Memory B cell (primary cell): ENCODE results near the gene CHCHD6.
A peak's percentile ranks its signal among the peaks of the same experiment; 100 is the strongest.
"Not testable (repeated sequence)": the region's sequence is repeated elsewhere in the genome, so short reads cannot be mapped to it uniquely, and the experiment has no call there.

Experiments
- ATAC-seq: fragments of 150-1000 bp; cut with Tn5 transposase; 2 replicates; pipeline ENCODE4 v1.10.0; 2021; ENCODE audit warnings: low read depth, mild to moderate bottlenecking, moderate library complexity
- DNase-seq, 2 donors: peaks; one replicate each; pipeline ENCODE4 v3.0.0; 2022; ENCODE audit warnings: low spot score in 2 of 2
- H3K27ac Mint-ChIP-seq: one replicate; pipeline ENCODE4 v1.8.0; 2022; ENCODE audit warnings: mild to moderate bottlenecking, moderate library complexity, mixed read lengths
- H3K27me3 Mint-ChIP-seq: one replicate; pipeline ENCODE4 v1.8.0; 2022; ENCODE audit warnings: mixed read lengths
- H3K36me3 Mint-ChIP-seq: one replicate; pipeline ENCODE4 v1.8.0; 2022; ENCODE audit warnings: mild to moderate bottlenecking, mixed read lengths
- H3K4me1 Mint-ChIP-seq: one replicate; pipeline ENCODE4 v1.8.0; 2022; ENCODE audit warnings: mixed read lengths
- H3K4me3 Mint-ChIP-seq: one replicate; pipeline ENCODE4 v1.8.0; 2022; ENCODE audit warnings: mild to moderate bottlenecking, moderate library complexity, mixed read lengths
- H3K9me3 Mint-ChIP-seq: one replicate; pipeline ENCODE4 v1.8.0; 2022; ENCODE audit warnings: mixed read lengths

The CHCHD6 gene

DNA sequence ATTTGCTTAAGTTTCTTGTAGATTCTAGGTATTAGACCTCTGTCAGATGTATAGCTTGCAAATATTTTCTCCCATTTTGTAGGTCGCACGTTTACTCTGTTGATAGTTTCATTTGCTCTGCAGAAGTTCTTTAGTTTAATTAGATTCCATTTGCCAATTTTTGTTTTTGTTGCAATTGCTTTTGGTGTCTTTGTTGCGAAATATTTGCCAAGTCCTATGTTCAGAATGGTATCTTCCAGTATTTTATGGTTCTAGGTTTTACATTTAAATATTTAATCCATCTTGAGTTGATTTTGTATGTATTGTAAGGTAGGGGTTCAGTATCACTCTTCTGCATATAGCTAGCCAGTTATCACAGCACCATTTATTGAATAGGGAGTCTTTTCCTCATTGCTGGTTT is 64.9 kb downstream of the CHCHD6 start:
- DNase-seq (no peak), ATAC-seq (no peak)
- Mint-ChIP-seq H3K4me3 (no peak overlapping the region), H3K27me3 (no peaks in the 10 kb centered on the region), H3K36me3 (peaks cover 44% of the 10 kb centered on the region), H3K4me1 (peaks cover 8% of the 10 kb centered on the region), H3K9me3 (peaks cover 22% of the 10 kb centered on the region), H3K27ac (no peak overlapping the region)

DNA sequence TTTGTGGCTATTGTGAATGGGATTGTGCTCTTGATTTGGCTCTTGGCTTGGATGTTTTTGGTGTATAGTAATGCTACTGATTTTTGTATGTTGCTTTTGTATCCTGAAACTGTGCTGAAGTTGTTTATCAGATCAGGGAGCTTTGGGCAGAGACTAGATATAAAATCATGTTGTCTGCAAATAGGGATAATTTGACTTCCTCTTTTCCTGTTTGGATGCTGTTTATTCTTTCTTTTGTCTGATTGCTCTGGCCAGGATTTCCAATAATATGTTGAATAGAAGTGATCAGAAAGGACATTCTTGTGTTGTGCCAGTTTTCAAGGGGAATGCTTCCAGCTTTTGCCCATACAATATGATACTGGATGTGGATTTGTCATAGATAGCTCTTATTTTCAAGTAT is 66.1 kb downstream of the CHCHD6 start:
- DNase-seq (no peak), ATAC-seq (no peak)
- Mint-ChIP-seq H3K36me3 (peaks cover 40% of the 10 kb centered on the region), H3K27ac (no peak overlapping the region), H3K4me1 (peaks cover 8% of the 10 kb centered on the region), H3K27me3 (no peaks in the 10 kb centered on the region), H3K9me3 (peaks cover 22% of the 10 kb centered on the region), H3K4me3 (no peak overlapping the region)

DNA sequence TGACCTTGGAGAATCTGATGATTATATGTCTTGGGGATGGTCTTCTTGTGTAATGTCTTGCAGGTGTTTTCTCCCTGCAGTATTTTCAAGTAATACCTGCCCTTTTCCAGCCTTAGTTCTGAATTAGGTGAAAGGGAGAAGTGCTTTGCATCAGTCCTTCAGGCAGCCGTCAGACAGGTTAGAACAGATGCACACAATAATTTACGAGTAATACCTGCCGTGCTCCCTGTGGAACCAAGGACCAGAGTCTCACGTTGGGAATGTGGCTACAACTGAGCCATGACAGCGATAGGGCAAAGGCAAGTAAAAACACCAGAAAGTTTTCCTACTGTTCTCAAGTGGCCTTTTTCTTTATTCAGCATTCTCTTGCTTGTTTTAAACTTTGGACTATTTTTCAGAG is 69.1 kb downstream of the CHCHD6 start:
- no peak for ATAC-seq
- peaks cover 21% of the 10 kb centered on the region for H3K4me1 Mint-ChIP-seq
- DNase-seq: no peak
- peaks cover 2% of the 10 kb centered on the region for H3K27me3 Mint-ChIP-seq
- H3K9me3 Mint-ChIP-seq: peaks cover 16% of the 10 kb centered on the region
- no peak overlapping the region for H3K27ac Mint-ChIP-seq
- H3K36me3 Mint-ChIP-seq: peaks cover 20% of the 10 kb centered on the region
- no peak overlapping the region for H3K4me3 Mint-ChIP-seq

DNA sequence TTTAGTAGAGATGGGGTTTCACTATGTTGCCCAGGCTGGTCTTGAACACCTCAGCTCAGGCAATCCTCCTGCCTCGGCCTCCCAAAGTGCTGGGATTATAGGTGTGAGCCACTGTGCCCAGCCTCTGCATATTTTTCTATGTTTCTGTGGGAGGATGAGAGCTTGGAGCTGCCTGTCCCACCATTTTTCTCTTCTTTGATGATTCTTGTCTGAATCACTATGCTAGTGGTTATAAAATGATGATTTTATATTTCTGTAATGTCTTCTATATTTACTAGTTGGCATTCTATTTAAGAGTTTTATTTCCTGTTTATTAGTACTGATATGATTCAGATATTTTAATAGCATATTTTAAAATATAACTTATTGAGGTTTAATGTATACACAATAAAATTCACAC is 69.7 kb downstream of the CHCHD6 start:
- H3K4me1 Mint-ChIP-seq: peaks cover 21% of the 10 kb centered on the region
- H3K4me3 Mint-ChIP-seq: no peak overlapping the region
- no peak overlapping the region for H3K27ac Mint-ChIP-seq

DNA sequence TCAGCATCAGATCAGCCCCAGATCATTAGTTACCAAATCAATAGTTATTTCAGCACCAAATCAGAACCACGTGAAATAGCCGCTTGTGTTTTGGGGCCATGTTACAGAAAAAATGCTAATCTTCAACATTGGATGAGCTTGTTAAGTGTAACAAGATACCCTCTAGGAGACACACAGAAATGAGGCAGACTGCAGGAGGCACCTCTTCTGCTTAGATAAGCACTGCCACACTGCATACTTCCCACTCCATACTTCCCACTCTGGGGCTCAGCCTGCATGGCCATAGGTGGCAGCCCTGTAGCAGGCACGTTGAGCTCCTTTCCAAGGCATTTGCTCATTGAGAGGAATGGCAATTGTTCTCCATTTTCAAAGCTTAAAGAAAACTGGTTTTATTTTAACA is 73.3 kb downstream of the CHCHD6 start:
- Mint-ChIP-seq H3K27me3 (peaks cover 2% of the 10 kb centered on the region), H3K9me3 (no peaks in the 10 kb centered on the region), H3K27ac (no peak overlapping the region), H3K4me1 (peaks cover 19% of the 10 kb centered on the region), H3K4me3 (no peak overlapping the region), H3K36me3 (peaks cover 20% of the 10 kb centered on the region)
- ATAC-seq (no peak), DNase-seq (no peak)

More for the DNA sequence above, 69.7 kb downstream of the CHCHD6 start:
- ATAC-seq (no peak), DNase-seq (no peak)
- H3K27me3 Mint-ChIP-seq: peaks cover 2% of the 10 kb centered on the region
- H3K36me3 Mint-ChIP-seq: peaks cover 19% of the 10 kb centered on the region
- H3K9me3 Mint-ChIP-seq: peaks cover 15% of the 10 kb centered on the region

DNA sequence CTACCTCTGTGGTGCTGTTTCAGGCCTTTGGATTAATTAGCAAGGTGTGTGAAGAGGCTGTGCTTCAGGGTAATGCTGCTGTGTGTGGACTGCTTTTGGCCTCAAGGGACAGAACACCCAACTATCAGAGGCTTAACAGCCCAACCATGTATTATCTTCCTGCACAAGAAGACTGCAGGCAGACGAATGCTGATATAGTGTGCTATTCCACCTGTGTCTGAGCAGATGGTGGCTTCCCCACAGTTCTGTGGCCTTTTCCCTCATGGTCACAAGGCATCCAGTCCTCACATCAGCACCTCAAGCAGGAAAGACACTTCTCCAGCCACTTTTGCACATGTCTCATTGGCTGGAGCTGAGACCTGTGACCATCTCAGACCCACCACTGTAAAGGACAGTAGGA is 76.6 kb downstream of the CHCHD6 start:
- ATAC-seq (no peak), DNase-seq (no peak)
- Mint-ChIP-seq H3K27ac (no peak overlapping the region), H3K36me3 (peaks cover 19% of the 10 kb centered on the region), H3K4me3 (no peak overlapping the region), H3K9me3 (no peaks in the 10 kb centered on the region), H3K4me1 (peaks cover 32% of the 10 kb centered on the region), H3K27me3 (peaks cover 2% of the 10 kb centered on the region)

DNA sequence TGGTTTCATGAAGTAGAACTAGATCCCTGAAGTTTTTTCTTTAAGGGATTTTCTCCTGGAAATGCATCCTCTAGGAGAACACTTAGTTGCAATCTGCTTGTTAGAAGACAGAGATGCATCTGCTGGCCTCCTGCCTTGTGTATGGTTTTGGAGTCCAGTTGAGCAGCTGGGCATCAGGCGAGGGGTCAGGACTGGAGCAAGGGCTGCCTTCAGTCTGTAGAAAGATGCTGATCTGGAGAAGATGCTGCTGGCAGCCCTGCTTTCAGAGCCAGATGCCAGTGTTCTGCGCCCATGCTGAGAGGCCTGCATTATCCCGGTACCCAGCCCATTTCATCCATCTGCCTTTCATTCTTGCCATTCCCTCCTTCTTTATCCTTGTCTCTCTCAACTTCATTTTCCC is 77.4 kb downstream of the CHCHD6 start:
- Mint-ChIP-seq H3K4me1 (peaks cover 27% of the 10 kb centered on the region), H3K36me3 (peaks cover 17% of the 10 kb centered on the region), H3K4me3 (no peak overlapping the region), H3K9me3 (no peaks in the 10 kb centered on the region), H3K27me3 (no peaks in the 10 kb centered on the region), H3K27ac (no peak overlapping the region)
- DNase-seq (no peak), ATAC-seq (no peak)

DNA sequence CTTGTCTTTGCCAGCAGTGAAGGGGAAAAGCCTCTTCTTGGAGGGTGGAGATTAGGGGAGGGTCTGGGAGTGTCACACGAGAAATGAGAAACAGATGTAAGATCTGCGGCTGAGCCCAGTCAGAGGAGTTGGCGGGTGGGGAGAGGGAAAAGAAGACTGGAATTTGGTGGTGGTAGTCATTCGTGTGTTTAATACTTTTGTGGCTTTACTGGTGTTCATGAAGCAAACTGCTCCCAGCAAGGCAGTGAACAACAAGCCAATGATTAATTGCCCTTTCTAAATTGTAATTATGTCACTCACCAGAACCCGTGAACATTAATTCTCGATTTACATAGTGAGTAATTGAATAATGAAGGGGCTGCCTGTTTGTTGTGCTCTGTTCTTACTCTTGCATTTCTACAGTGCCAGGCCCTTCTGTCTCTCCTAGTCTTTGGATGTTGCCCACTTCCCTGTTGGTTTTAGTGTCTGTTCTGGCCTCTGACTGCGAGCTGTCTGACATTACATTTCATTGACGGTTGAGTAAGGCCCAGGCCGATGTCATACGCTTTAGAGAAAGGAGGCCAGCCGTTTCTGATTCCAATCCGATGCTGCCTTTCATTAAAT is 78.0 kb downstream of the CHCHD6 start:
- no peaks in the 10 kb centered on the region for H3K9me3 Mint-ChIP-seq
- DNase-seq: no peak
- H3K36me3 Mint-ChIP-seq: peaks cover 16% of the 10 kb centered on the region
- H3K4me3 Mint-ChIP-seq: no peak overlapping the region
- no peaks in the 10 kb centered on the region for H3K27me3 Mint-ChIP-seq
- H3K4me1 Mint-ChIP-seq: peaks cover 24% of the 10 kb centered on the region
- ATAC-seq: no peak
- peak overlapping the region; percentile 28 for H3K27ac Mint-ChIP-seq

DNA sequence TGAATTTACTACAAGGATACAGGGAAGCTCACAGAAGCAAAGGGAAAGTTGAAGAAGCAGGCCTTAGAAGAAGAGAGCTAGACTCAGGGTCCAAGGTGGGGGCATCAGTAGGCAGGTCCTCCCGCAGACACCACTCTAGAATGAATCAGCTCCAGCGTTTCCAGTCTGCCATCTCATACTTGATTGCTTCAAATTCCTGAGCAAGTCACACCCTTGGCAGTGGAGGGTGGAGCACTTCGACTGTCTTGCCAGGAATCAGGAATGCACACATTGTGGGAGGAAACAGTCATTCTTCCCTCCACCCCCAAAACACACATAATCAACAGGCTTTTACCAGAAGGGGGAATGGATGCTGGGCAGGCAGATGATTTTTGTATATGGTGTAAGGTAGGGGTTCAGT is 78.5 kb downstream of the CHCHD6 start:
- DNase-seq (no peak), ATAC-seq (no peak)
- no peak overlapping the region for H3K4me3 Mint-ChIP-seq
- H3K36me3 Mint-ChIP-seq: peaks cover 16% of the 10 kb centered on the region
- peak overlapping the region; percentile 28 for H3K27ac Mint-ChIP-seq
- peaks cover 18% of the 10 kb centered on the region for H3K4me1 Mint-ChIP-seq
- H3K9me3 Mint-ChIP-seq: no peaks in the 10 kb centered on the region
- H3K27me3 Mint-ChIP-seq: no peaks in the 10 kb centered on the region

DNA sequence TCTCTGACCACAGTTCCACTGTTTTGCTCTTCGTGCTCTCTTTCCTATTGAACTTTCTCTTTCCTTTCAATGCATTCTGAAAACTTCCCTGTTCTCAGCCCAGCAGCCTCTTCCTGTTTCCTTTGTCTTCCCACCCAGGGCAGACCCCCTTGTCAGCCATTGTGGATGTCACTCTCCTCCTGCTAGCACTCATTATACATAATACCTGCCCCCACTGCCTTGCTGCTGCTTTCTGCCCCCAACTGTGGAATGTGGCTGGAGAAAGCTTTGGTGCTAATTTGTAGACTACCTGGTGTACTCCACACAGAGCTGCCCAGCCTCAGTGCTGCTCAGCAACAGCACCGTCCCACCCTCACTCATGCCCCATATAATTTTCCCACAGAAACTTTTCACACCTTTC is 80.2 kb downstream of the CHCHD6 start:
- no peak for DNase-seq
- Mint-ChIP-seq H3K27ac (no peak overlapping the region), H3K4me3 (no peak overlapping the region), H3K27me3 (no peaks in the 10 kb centered on the region), H3K36me3 (peaks cover 21% of the 10 kb centered on the region), H3K9me3 (peaks cover 2% of the 10 kb centered on the region), H3K4me1 (peaks cover 18% of the 10 kb centered on the region)
- ATAC-seq: no peak

DNA sequence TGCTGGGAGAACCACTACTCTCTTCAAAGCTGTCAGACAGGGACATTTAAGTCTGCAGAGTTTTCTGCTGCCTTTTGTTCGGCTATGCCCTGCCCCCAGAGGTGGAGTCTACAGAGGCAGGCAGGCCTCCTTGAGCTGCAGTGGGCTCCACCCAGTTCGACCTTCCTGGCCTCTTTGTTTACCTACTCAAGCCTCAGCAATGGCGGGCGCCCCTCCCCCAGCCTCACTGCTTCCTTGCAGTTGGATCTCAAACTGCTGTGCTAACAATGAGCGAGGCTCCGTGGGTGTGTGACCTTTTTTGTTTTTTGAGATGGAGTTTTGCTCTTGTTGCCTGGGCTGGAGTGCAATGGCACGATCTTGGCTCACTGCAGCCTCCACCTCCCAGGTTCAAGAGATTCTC is 87.3 kb downstream of the CHCHD6 start:
- not testable (repeated sequence) for H3K4me3 Mint-ChIP-seq, H3K27ac Mint-ChIP-seq, H3K4me1 Mint-ChIP-seq, DNase-seq, H3K27me3 Mint-ChIP-seq, ATAC-seq
- Mint-ChIP-seq H3K36me3 (peaks cover 33% of the 10 kb centered on the region), H3K9me3 (peaks cover 19% of the 10 kb centered on the region)

DNA sequence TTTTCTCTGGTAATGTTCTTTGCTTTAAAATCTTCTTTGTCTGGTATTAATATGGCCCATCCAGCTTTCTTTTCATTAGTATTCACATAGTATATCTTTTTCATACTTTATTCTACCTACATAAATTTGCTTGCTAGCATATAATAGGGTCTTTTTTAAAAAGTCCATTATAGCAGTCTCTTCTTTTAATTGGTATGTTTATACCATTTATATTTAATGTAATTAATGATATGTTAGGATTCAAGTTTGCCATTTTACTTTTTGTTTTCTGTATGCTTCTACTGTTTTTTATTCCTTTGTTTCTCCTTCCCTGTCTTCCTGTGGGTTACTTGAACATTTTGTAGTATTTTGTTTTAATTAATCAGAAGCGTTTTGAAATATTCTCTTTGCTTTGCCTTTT is 89.0 kb downstream of the CHCHD6 start:
- Mint-ChIP-seq H3K36me3 (peaks cover 37% of the 10 kb centered on the region), H3K4me3 (no peak overlapping the region), H3K27ac (no peak overlapping the region), H3K27me3 (no peaks in the 10 kb centered on the region), H3K4me1 (peaks cover 4% of the 10 kb centered on the region), H3K9me3 (peaks cover 19% of the 10 kb centered on the region)
- DNase-seq: no peak
- no peak for ATAC-seq

DNA sequence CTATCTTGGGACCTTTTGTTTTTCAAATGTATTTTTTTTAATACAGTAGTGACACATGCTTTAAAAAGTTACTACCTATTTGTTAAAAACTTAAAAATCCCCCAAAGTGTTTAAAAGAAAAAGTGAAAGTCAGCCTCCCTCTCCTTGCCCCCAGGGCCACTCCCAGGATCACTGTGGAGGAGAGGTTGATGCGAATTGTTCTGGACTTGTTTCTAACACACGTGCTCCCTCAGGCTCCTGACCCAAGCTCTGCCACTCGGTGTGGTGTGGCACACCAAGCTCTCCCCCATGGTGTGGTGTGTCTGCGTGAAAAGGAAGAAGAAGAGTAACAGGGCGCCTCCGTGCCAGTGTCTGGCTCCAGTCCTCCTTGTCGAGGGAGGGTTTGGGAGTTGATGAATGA is 93.5 kb downstream of the CHCHD6 start:
- Mint-ChIP-seq H3K36me3 (peaks cover 31% of the 10 kb centered on the region), H3K27me3 (no peaks in the 10 kb centered on the region), H3K27ac (no peak overlapping the region), H3K4me3 (no peak overlapping the region), H3K9me3 (peaks cover 9% of the 10 kb centered on the region), H3K4me1 (no peaks in the 10 kb centered on the region)
- DNase-seq (no peak), ATAC-seq (no peak)

DNA sequence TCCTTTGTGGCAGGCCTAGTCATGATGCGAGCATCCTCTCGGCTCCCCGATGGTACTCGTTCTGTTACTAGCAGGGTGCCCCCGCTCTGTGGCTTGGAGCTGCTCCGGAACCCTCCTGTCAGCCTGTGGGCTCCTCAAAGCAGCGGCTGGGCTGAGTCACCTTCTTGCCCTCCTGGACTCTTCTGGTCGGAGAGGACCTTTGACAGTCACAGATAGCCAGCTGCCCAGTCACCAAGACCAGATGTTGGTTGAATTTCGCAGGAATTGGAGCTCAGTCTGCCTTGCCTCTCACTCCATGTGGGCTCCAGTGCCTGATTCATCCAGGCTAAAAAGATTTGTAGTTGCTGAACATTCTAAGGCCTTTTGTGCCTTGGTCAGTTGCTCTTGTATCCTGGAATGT is 94.5 kb downstream of the CHCHD6 start:
- Mint-ChIP-seq H3K4me1 (no peaks in the 10 kb centered on the region), H3K27me3 (no peaks in the 10 kb centered on the region), H3K9me3 (peaks cover under 1% of the 10 kb centered on the region), H3K4me3 (no peak overlapping the region), H3K36me3 (peaks cover 23% of the 10 kb centered on the region), H3K27ac (no peak overlapping the region)
- ATAC-seq: no peak
- no peak for DNase-seq

DNA sequence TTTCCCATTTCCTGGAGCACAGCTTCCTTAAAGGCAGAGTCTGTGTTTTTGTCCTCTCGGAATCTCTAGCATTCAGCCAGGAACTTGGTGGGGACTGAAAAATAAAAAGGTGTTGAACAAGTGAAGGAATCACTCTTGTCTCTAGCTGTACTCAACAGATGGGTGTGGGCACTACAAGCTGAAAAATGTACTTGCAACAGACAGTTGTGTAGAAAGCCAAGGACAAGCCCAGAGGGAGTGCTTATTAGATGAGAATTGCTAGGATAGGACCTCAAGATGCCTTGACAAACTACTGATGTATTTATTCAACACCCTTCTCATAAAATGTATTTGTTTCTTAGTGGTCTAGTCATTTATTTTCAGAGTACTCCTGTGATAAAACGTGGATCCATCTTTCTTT is 95.1 kb downstream of the CHCHD6 start:
- Mint-ChIP-seq H3K27me3 (no peaks in the 10 kb centered on the region), H3K9me3 (no peaks in the 10 kb centered on the region), H3K36me3 (peaks cover 21% of the 10 kb centered on the region), H3K4me1 (no peaks in the 10 kb centered on the region), H3K4me3 (no peak overlapping the region), H3K27ac (no peak overlapping the region)
- DNase-seq (no peak), ATAC-seq (no peak)
